ENCODE results near the gene ANTXR1.

The ANTXR1 gene

GRCh38 chr2:69102041-69102593 is 89.1 kb downstream of the ANTXR1 start:
- no peak for DNase-seq

GRCh38 chr2:69103419-69103818 is 90.4 kb downstream of the ANTXR1 start:
- DNase-seq = no peak

DNA sequence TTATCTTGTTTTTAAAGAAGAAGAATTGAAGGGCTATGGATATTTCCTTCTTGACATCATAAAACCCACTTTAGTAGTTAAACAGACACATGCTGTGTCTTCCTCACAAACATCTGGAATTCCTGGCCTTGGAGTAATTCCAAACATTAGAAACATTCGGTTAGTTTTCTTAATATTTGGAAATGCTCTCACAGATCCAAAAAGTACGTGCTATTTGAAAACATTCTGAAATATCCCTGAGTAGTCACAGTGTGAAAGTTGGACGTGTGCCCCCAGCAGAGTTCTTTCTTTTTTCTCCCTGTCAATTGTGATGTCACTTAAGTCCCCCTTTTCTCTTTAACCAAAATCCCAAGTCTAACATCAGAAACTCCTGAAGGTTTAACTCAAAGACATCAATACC is 91.3 kb downstream of the ANTXR1 start:
- no peak for DNase-seq

- DNase-seq = no peak
Measured at GRCh38 chr2:69109255-69109654, 96.3 kb downstream of the ANTXR1 start.

DNA sequence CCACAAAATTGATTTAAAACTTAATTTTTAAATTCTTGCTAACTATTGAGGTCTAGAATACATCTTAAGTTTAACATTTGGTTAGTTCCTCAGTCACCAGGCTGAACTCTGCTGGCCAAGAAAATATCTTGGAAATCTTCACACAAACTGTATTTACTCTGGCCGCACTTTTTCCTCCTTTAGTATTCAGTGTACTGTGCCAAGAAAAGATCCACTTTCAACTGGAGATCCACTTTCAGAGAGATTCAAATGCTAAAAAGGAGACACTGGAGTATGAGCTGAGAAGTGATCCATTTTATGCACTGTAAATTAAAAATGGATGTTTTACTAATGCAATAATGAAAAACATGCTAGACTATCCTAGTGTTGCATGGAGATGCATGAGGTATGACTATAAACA is 98.1 kb downstream of the ANTXR1 start:
- DNase-seq = no peak

- no peak for DNase-seq
Measured at GRCh38 chr2:69113627-69114026, 100.6 kb downstream of the ANTXR1 start.

DNA sequence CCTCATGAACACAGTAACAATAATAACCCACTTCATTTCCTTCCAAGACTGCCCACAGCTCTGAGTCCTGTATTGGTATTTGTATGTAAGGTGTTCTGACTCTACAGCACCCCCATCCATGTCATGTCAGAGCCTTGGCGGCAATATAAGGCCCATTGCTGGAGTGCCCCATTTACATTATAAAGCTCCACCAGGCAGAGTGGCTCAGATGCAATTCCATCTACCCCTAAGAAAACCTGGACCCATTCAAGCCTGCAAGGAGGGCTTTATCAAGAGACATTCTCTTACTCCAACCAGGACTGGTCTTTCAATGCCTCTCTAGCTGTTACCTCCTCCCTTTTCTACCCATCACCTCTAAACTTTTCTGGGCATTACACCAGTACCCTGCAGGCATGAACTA is 101.6 kb downstream of the ANTXR1 start:
- DNase-seq = no peak

GRCh38 chr2:69116438-69116837 is 103.5 kb downstream of the ANTXR1 start:
- no peak for DNase-seq

DNA sequence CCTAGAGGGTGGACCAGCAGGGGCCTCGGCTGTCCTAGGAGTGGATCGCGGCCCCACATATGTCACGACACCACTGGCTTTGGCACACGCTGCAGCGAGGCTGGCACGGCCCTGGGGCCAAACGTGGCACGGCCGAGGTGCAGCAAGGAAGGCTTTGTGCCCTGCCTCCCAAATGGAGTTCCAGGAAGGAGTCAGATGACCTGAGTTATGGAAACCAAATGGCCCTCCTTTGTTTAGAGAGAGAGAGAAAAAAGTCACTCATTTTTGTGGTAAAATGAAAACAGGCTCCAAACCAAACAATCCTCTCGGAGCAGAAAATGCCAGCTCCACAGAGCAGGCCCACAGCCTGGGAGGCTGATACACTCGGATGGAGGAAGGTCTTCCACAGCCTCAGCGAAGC is 105.6 kb downstream of the ANTXR1 start:
- no peak for DNase-seq

GRCh38 chr2:69119104-69119894 is 106.3 kb downstream of the ANTXR1 start:
- no peak for DNase-seq

DNA sequence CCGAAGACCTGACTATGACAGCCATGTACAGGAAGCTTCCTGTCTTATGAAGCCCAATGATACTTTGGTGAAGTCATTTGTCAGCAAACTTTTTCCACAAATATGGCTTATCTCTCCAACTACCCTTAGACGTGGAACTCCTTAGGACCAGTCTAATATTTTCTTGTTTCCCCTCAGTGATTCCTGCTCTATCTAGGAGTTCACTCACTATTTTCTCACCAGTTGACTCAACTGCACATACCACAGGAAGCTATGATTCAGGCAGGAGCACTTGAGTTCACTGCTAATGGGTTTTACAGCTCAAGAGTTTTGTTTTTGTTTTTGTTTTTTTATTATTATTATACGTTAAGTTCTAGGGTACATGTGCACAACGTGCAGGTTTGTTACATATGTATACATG is 109.3 kb downstream of the ANTXR1 start:
- DNase-seq = no peak

GRCh38 chr2:69123182-69123581 is 110.2 kb downstream of the ANTXR1 start:
- no peak for DNase-seq

DNA sequence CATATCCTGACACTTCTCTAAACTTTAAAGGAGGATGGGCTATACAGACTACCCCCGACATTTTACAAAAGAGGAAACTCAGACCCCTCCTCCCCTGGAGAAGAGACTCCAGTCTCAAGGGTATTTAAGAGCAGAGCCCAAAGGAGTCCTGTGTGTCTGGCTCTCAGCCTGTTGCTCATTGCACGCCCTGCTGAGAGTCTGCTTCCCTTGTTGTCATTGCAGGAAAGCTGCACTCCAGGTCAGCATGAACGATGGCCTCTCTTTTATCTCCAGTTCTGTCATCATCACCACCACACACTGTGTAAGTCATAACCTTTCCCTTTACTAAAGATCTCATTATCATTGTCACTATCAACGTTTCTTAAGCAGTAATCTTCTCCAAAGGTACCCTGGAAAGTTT is 111.4 kb downstream of the ANTXR1 start:
- DNase-seq = no peak

DNA sequence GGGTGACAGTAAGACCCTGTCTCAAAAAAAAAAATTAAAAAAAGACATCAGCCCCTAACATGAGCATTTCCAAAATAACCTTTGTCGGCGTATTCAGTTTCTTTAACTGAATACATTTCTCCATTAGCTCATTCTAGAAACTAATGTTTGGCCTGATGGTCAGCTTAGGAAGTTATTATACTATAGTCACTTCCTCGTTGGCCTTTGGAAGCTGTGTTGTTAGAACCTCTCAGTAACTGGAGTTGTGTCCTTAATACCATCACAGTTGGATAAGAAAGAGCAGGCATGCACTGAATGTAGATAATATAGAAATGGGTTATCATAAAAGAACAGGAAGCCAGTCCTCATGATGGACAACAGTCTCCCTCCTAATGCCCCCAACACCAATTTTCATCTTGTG is 112.8 kb downstream of the ANTXR1 start:
- no peak for DNase-seq

GRCh38 chr2:69126341-69126740 is 113.4 kb downstream of the ANTXR1 start:
- DNase-seq = no peak

DNA sequence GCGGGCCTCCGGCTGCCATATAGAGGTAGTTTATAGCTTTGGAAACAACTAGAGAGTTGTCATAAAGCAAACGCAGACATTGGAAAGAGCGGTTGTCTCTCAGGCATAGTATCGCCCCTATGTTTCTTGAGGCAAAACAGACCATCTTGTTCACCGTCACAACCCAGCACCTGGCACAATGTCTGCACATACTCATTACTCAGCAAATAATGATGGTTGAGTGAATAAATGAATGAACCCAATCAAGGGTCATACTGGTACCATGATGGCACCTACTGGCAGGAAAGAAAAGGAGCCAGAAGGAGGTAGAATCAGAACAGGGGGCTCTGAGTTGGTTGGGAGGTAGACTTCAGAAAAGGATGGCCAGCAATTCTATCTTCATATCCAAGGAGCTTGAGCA is 118.5 kb downstream of the ANTXR1 start:
- no peak for DNase-seq

DNA sequence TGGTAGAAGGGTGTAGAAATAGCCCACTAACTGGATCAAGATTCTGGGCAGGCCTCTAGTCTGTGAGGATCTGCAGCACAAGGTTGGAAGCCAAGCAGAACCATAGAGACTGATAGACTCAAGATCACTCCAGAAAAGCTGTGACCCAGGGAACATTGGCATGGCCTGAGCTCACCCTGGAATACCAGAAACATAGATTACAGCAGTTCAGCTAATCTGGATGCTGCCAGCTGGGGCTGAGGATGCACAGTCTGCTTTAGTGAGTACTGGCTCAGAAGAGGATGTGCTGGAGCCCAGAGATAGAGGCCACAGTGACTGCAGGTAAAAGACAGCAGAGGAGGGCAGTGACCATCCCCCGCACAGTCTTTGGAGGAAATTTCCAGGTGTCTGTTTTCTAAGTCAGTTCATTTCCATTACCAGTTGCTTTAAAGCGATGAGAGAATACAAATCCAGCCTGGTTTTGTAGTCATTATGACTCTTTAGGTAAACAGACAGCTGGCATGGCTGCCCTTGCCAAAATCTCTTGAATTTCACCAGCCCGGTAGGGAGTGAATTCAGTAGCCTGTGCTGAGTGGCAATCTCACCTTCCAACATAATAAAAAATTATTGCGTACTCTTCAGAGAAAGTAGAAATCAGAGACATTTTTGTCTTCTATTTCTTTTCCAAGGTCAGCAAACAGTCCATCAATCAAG is 119.2 kb downstream of the ANTXR1 start:
- no peak for DNase-seq

DNA sequence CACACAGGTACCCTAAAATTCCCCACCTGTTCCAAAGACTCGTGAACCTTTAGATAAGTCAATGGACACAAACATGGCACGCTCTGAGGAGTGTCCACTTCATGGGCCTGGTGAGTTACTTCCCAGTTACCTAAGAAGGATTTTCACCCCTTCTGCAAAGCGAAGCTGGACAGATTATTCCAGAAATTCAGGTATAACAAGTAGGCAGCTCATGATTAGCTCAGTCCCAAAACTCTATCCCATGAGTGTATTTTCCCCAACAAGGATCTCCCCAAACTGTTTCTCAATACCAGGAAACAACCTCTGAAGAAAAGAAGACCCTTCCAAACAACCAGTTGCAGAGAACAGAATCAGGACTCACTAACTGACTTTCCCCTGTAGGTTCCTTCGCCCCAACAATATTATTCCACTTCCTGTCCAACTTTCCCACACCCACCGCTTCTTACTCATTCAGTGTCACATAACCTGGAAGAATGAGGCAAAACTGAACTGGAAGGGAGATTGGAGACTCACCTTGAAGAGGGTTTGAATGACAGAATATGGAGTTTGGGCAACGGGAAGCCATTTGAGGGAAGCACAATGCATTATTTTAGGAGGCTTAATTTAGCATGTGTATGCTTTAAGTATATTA is 120.1 kb downstream of the ANTXR1 start:
- no peak for DNase-seq

DNA sequence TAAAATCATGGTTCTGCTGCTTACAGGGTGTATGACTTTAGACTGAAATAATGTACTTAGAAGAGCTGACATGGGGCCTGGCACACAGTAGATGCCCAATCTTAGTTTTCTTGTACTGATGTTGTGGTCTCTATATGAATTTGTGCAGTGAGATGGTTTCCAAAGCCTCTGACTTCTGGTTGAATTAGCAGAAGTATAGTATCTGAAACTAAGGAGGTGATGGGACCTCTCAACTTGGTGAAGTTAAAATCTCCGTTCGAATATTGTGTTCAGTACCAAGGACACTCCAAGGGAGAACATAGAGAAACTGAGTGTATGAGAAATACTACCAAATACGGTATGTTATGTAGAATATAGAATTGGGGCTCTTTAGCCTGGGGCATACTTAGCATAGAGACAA is 120.9 kb downstream of the ANTXR1 start:
- no peak for DNase-seq

DNA sequence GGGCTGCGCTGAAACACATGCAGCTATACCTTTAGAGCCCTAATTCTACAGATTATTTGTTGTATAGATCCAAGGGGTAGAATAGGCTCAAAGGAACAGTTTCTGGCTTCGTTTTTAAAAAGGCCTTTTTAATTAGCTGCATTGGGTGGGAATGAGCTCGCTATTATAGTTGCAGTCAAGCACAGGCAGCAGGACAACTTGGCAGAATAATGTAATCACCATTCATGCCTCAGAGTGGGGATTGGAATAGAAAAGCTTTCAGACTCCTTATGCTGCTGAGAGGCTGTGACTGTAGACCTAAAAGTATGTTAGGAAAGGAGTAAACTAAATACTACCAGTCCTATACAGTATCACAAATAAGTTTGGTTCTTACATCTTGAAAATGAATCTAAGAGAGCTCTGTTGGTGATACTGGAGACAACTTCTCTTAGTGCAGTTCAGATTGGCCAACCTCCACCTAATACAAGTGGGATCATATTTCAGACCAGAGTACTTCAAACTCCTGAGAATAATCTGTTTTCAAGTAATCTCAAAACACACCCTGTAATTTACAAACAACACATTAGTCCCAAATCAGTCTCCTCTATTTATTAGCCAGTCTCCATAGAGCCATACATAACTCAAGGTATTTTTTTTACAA is 121.4 kb downstream of the ANTXR1 start:
- peak; percentile 33 for DNase-seq

DNA sequence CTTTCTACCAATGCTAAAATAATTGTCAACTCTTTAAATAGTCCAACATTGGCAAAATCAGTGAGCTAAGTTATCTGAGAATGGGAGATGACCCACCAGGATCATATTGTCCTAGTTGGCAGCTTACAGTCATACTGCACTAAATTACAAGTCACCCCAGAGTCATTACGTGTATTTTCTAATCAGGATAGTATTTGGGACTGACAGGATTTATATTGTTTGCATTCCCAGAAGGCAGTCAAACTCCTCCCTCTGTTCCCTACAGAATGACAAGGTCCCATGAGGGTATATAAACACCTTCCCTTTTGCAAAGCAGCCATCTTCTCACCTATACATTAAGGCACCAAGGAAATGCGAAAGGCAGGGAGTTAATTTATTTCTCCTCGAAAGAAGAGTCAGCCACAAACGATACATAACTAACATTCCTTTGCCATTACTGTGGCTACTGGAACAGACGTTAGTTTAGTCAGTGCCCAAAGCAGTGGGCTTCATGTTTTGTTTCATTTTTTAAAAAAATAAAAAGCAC is 125.3 kb downstream of the ANTXR1 start:
- DNase-seq = no peak

- DNase-seq = no peak
Measured at GRCh38 chr2:69138793-69139459, 125.9 kb downstream of the ANTXR1 start.
